Measurements from ENCODE around the gene RAB44. TPM values are rescaled to one million over a fixed set of nuclear protein-coding genes. Genes with fewer than 3 reads are reported as not detected.
A peak's percentile ranks its signal among the peaks of the same experiment; 100 is the strongest.

Gene RAB44
- polyA plus RNA-seq, 2 of the 4 experiments (the other 2 are of a cell fraction) = 0.04 to 0.09 TPM

DNA sequence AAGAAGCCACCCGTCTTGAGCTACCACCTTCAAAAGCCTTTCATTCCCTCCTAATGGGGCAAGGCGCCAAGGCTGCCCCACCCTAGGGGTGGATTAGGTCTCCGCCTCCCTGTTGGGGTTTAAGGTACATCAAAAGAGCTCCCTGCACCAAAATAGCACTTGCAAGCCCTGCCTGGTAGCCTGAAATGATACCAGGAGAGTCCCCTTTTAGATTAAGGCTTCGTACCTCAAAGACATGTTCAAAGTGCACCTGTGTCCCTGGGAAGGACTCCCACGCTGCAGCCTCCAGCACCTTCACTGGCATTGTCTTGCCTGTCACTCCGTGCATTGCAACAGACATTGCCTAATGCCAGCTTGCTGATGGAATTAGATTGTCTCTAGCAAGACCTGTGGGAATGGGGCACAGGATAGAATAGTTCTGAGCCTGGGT is 34.8 kb upstream of the RAB44 start:
- Histone ChIP-seq H3K4me3 (no peak overlapping the region), H3K9me3 (no peaks in the 10 kb centered on the region), H3K4me1 (peaks cover 42% of the 10 kb centered on the region), H3K27ac (peak overlapping the region; percentile 44 to 74; a peak in 5 of 6 replicates), H3K4me2 (peak overlapping the region; percentile 40)
- POLR2A ChIA-PET = interaction anchor here (1.5 to 2.3 kb wide), 2 partner anchors 16 to 18 kb away, joined by 5 to 10 read pairs; partner anchors contain the start of gene CDKN1A
- FAIRE-seq (no peak), DNase-seq (ENCODE audit: low read depth in 1 of 2, low spot score in 1 of 2) (no peak), ATAC-seq (peak; percentile 38 to 41; a peak in 4 of 6 replicates)
- CTCF ChIA-PET = interaction anchor here (0.9 to 2.4 kb wide), 5 partner anchors 14 to 97 kb away, joined by 3 to 10 read pairs (median 4); partner anchors contain the start of gene CDKN1A
- WGBS (ENCODE audit: missing lambda C conversion rate) = 66% methylated on average over 6 of the region's 6 CpGs
- TF ChIP-seq MAFK (IDR thresholded peaks at IDR 0.05; ENCODE audit: partially characterized antibody) (no peak), POLR2AphosphoS2 (conservative IDR thresholded peaks at IDR 0.05; ENCODE audit: low read length) (no peak), CEBPB (IDR thresholded peaks at IDR 0.05) (peak; percentile 48 to 63; a peak in 1 of 4 replicates), NR3C1 (IDR thresholded peaks at IDR 0.05) (no peak), HOXB5 (CRISPR knock-in tag; IDR thresholded peaks at IDR 0.05) (no peak), KDM1A (IDR thresholded peaks at IDR 0.05; ENCODE audit: low read depth) (no peak), FOSB (CRISPR knock-in tag; IDR thresholded peaks at IDR 0.05) (no peak)

DNA sequence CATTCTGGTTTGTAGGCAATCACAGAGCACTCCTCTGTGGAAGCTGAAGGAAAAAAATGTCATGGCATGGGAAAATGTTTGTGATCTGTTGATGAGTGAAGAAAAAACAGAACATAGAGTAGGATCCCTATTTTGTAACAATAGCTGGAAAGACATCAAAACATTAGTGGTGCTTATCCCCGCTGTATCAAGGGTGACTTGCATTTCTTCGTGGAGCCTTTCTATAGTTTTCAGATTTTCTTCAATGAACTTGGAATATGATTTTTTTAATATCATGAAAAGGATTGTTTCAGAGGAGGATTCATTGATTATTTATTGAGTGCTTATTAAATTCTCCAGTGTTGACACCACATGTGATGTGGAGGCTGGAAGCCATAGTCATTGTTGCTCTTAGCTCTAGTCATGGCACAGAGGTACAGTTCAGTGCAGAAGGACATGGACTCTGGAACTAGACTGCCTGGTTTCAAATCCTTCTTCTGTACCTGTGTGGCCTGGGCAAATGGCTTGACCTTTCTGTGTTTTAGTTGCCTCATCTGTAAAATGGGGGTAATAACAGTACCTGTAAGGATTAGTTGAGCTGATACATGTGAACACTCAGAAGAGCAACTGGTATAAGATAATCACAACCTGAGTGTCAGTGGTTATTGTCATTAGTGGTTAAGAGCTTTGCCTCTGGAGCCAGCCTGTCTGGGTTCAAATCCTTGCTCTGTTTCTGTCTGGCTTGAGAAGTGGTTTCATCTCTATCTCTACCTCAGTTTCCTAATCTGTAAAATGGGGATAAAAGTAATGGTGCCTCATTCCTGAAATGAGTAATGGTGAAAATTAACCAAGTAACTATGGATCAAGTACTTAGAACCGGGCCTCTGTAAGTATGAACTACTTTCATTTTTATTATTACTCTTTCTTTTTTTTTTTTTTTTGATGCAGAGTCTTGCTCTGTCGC is 33.9 kb upstream of the RAB44 start:
- Histone ChIP-seq H3K4me1 (peaks cover 41% of the 10 kb centered on the region), H3K4me2 (peak overlapping the region; percentile 40; the same call in 2 of the 3 replicates), H3K27ac (peak overlapping the region; percentile 44 to 74; a peak in 5 of 6 replicates), H3K4me3 (no peak overlapping the region), H3K9me3 (no peaks in the 10 kb centered on the region)
- DNase-seq (ENCODE audit: low read depth in 1 of 2, low spot score in 1 of 2) (no peak), FAIRE-seq (no peak), ATAC-seq (no peak)
- 75% methylated on average over 4 of the region's 4 CpGs for WGBS (ENCODE audit: missing lambda C conversion rate)
- ChIA-PET POLR2A (interaction anchor here (1.1 to 2.3 kb wide), 3 partner anchors 15 to 19 kb away, joined by 3 to 10 read pairs (median 5); partner anchors contain the start of gene CDKN1A), CTCF (interaction anchor here (1.4 to 2.4 kb wide), 7 partner anchors 10 to 96 kb away, joined by 3 to 10 read pairs (median 5); partner anchors contain the start of gene CDKN1A)
- TF ChIP-seq CHD2 (IDR thresholded peaks at IDR 0.05; ENCODE audit: low read length, partially characterized antibody) (no peak), NFE2L2 (conservative IDR thresholded peaks at IDR 0.05; ENCODE audit: low read length) (peak; percentile 53; the same call in 1 of the 2 replicates), JUN (IDR thresholded peaks at IDR 0.05) (no peak), CHD4 (IDR thresholded peaks at IDR 0.05; ENCODE audit: borderline replicate concordance) (no peak)
- TF ChIP-seq, protein P1, sequence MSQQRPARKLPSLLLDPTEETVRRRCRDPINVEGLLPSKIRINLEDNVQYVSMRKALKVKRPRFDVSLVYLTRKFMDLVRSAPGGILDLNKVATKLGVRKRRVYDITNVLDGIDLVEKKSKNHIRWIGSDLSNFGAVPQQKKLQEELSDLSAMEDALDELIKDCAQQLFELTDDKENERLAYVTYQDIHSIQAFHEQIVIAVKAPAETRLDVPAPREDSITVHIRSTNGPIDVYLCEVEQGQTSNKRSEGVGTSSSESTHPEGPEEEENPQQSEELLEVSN (IDR thresholded peaks at IDR 0.05; ENCODE audit: borderline replicate concordance, low read depth) = no peak

DNA sequence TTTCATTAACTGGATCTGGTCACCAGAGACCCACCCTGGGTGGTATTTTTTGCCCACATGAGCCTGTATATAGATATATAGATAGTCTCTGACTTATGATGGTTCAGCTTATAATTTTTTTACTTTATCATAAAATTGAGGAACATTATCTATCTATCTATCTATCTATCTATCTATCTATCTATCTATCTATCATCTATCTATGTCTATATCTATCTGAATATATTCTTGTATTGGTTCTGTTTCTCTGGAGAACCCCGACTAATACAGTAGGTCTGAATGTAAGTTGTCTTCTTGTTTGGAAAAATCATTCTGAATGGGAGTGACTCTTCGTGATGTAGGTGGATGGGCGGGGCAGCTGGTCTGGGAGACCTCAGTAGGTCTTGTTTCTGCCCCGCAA is 32.4 kb upstream of the RAB44 start:
- CTCF ChIA-PET = interaction anchor here (2.4 kb wide), 1 partner anchor 14 kb away, joined by 5 read pairs; no protein-coding TSS in a partner anchor
- TF ChIP-seq HOXB5 (CRISPR knock-in tag; IDR thresholded peaks at IDR 0.05) = no peak

DNA sequence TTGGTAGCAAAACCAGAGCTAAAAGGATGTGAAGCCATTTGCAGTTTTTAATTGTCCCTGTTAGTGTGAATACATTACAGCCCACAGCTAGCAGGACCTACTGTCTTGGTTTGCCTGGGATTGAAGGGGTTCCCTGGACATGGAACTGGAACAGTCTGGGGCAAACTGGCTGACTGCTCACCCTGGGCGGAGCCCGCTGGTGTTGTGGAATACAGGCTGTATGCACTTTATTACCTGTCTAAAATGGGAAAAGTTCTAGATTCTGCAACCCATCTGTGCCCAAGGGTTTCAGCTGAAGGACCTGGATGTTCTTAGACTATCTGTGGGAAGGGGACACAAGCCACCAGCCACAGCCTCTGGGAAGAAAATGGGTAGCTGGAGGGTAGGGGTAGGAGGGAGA is 31.3 kb upstream of the RAB44 start:
- WGBS (ENCODE audit: missing lambda C conversion rate) = 90% methylated on average over 2 of the region's 2 CpGs
- Histone ChIP-seq H3K9me3 (no peaks in the 10 kb centered on the region), H3K27ac (peak overlapping the region; percentile 91 to 93), H3K4me3 (no peak overlapping the region), H3K4me2 (peak overlapping the region; percentile 56), H3K4me1 (peaks cover 38% of the 10 kb centered on the region)
- TF ChIP-seq HEYL (CRISPR knock-in tag; IDR thresholded peaks at IDR 0.05) (no peak), MAFK (IDR thresholded peaks at IDR 0.05; ENCODE audit: partially characterized antibody) (no peak), GATA3 (IDR thresholded peaks at IDR 0.05; ENCODE audit: borderline replicate concordance) (no peak), RNF2 (IDR thresholded peaks at IDR 0.05; ENCODE audit: borderline replicate concordance, low read depth) (no peak), MYC (IDR thresholded peaks at IDR 0.05; ENCODE audit: borderline replicate concordance, low read length) (no peak), TP53 (CRISPR knock-in tag; IDR thresholded peaks at IDR 0.05) (no peak), HOXA7 (CRISPR knock-in tag; IDR thresholded peaks at IDR 0.05) (no peak)
- no peak for DNase-seq (ENCODE audit: low read depth in 1 of 2, low spot score in 1 of 2)
- POLR2A ChIA-PET = interaction anchor here (1.8 kb wide), 1 partner anchor 12 kb away, joined by 27 read pairs; the partner anchor contains the start of gene CDKN1A
- no peak for ATAC-seq
- no peak for FAIRE-seq
- CTCF ChIA-PET = interaction anchor here (0.7 to 2.4 kb wide), 9 partner anchors 9 to 93 kb away, joined by 3 to 7 read pairs (median 4); no protein-coding TSS in a partner anchor

More for the DNA sequence above, 32.4 kb upstream of the RAB44 start:
- DNase-seq (ENCODE audit: low read depth in 1 of 2, low spot score in 1 of 2) (no peak), FAIRE-seq (no peak), ATAC-seq (no peak)
- Histone ChIP-seq H3K9me3 (no peaks in the 10 kb centered on the region), H3K4me1 (peaks cover 38% of the 10 kb centered on the region), H3K4me3 (no peak overlapping the region), H3K27ac (peak overlapping the region in 1 of 2 experiments; percentile 91; a peak in 4 of 6 replicates), H3K4me2 (no peak overlapping the region)
- 95% methylated on average over 4 of the region's 4 CpGs for WGBS (ENCODE audit: missing lambda C conversion rate)
- POLR2A ChIA-PET = no interaction called here
